GM19397 (cell line): Measurements from ENCODE around the gene MAGI1.

Experiments
- ATAC-seq: cut with Tn5 transposase; IDR thresholded peaks from one replicate; pipeline ENCODE4 v1.9.1; 2021; ENCODE audit warnings: mild to moderate bottlenecking, moderate library complexity; ENCODE audit not compliant: unreplicated experiment

Gene MAGI1

DNA sequence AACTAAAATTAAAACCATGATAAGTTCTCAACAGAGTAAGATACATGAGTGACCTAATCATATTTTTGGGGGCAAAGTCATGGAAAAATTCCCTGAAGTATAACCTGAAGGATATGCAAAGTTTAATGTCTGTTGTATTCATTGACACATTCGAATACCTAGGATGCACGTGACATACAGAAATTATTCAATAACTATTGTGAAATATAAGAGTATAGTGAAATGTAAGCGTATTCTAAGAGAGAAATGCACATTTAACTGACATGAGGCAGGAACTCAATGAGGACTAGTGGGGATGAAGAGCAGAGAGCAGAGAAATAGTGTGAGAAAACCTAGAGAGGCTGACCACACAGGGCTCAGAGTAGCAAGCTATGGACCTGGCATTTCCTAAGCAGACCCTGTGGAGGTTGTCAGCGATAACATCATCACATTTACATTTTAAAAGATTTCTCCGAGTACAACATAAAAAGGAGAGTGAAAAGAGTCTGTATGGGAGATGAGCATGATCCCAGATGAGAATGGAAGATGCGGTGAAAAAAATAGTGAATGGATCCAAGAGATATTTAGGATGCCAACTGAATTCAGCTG lies 588.8 kb downstream of the MAGI1 start:
- no peak for ATAC-seq

- ATAC-seq = no peak
Measured at GRCh38 chr3:65448120-65448519, 590.6 kb downstream of the MAGI1 start.

GRCh38 chr3:65445573-65446169 lies 593.0 kb downstream of the MAGI1 start:
- ATAC-seq = no peak

DNA sequence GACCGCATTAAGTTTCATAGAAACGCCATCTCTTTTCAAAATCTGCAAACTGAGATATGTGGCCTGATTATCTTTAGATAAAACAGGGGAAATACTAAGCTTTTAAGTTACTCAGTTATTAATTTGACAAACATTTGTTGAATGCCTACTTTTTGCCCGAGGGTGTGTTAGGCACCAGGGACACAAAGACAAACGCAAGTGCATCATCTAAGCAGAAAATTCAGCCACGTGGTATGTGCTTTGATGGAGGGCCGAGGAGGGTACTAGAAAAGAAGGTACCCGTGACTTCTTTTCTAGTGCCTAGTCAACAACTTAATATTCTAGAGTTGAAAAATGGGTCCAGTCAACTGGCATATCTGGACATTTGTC lies 594.3 kb downstream of the MAGI1 start:
- no peak for ATAC-seq

DNA sequence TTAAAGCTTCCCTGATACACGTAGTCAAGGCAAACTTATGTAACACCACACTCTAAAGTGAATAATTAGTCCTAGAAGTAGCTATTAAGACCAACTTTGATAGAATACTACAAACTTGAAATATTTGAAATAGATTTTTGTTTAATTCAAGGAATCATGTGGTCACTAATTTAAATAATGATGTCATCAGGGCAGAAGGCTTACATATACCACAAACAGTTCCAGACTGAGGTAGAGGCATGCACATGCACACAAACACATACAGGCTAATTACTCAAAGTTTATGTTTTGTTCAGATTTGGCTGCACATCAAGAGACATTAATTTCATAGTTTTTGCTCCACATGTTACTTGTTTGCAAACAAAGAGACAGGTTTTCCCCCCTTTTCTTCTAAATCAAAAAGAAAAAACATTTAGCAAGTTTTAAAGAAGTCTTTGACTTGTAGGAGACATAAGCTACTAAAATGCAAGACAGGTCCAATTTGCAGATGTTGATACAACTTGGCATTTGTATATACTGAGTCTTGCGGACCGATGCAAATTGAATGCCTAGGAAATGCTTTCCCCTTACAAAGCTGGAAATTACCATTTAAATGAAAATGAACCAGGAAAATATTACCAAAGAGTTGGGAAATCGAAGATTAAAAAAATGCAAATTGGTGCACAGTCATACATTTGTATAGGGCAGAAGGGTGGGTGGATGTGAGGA lies 594.8 kb downstream of the MAGI1 start:
- no peak for ATAC-seq

GRCh38 chr3:65439641-65440284 lies 599.0 kb downstream of the MAGI1 start:
- ATAC-seq = no peak

DNA sequence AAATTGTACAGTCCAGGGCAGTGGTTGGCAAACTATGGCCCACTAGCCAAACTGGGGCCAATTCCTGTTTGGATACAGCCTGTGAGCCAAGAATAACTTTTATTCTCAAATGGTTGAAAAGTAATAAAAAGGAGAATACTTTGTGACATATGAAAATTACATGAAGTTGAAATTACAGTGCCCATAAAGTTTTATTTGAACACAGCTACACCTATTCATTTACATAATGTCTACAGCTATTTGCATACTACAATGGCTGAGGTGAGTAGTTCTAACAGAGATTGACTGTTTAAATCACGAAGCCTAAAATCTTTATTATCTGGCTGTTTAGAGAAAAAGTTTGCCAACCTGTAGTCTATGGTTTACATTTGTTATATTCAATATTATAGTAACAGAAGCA lies 600.1 kb downstream of the MAGI1 start:
- ATAC-seq = no peak

- no peak for ATAC-seq
Measured at GRCh38 chr3:65438096-65438495, 600.6 kb downstream of the MAGI1 start.

DNA sequence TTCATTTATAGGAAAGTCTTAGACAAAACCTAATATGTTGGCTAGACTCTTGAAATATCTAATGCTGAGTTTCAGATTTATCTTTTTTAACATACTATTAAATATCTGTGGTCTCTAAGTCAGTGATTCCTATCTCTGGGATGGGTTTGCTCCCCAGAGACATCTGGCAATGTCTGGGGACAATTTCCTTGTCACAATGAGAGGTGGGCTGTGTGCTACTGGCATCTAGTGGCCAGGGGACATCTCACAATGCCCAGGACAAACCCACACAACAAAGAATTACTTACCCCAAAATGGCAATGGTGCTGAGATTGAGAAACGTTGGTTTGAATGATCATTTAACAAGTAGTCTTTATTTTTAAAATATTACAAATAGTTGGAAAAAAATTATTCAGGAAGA lies 602.1 kb downstream of the MAGI1 start:
- no peak for ATAC-seq

- ATAC-seq = no peak
Measured at GRCh38 chr3:65433480-65433879, 605.2 kb downstream of the MAGI1 start.

- no peak for ATAC-seq
Measured at GRCh38 chr3:65432388-65433003, 606.2 kb downstream of the MAGI1 start.

- ATAC-seq = no peak
Measured at GRCh38 chr3:65425880-65426279, 612.8 kb downstream of the MAGI1 start.

DNA sequence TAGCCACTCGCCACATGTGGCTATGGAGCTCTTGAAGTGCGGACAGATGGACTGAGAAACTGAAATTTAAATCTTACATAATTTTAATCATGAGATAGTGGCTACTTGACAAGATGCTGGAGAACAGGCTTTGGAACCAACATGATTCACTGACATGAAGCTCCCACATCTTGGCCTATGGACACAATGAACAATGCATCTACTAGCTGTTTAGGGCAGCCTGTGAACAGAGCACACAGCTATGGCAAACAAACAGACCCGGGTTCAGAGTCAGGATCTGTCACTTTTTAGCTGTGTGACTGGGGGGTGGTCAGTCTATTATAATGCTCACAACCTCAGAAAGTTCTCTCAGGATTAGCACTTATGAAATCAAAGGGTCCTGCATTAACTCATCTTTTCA lies 616.6 kb downstream of the MAGI1 start:
- no peak for ATAC-seq

DNA sequence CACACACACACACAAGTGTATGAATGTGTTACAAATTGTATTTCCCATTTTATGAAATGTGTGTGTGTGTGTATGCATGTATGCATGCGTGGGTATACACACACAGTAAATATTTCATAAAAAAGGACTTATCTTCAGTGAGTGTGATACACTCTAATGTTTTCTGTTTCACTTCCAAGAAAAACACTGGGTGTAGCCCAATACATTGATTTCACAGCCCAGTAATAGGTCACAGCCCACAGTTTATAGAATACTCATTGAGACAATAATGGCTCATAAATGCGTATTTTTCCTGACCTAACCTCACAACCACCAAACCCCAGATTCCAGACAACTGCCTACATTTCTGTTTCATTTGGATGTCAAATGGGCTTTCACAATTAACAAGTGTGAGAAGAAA lies 619.5 kb downstream of the MAGI1 start:
- no peak for ATAC-seq

DNA sequence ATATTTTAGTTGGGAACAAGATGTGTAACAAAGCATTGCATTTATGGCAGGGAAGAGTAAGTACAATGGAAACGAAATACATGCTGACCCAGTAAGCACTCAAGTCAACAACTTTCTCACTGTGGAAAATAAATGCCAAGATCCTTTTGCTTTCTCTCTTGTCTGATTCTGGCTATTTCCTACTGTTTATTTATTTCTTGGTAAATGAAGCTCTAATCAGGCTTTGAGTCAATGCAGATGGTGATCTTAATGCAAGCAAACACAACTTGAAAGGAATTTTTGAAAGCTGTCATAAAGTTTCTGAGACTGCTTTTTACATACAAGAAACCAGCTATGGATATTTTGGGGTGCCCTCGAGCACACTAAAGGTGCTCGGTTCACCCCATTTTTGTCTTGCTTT lies 624.8 kb downstream of the MAGI1 start:
- no peak for ATAC-seq

GRCh38 chr3:65412588-65412987 lies 626.1 kb downstream of the MAGI1 start:
- ATAC-seq = no peak

GRCh38 chr3:65411367-65411766 lies 627.4 kb downstream of the MAGI1 start:
- no peak for ATAC-seq

DNA sequence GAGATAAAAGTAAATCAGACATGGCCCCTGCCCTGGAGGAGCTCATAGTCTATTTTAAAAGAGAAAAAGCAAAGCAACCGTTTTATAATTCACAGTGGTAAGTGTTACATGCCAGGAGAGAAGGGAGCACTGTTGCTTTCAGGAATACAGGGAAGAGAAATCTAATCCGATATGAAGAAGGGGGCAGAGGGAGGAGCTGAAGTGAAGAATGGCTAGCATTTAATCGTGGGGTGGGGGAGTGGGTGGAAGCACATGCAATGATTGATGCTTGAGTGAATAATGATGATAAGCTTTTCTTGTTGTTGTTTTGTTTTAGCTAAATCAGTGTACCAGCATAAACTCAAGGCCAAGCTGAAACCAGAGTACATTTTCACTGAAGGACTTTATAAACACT lies 629.5 kb downstream of the MAGI1 start:
- no peak for ATAC-seq

- no peak for ATAC-seq
Measured at GRCh38 chr3:65408531-65409175, 630.1 kb downstream of the MAGI1 start.

DNA sequence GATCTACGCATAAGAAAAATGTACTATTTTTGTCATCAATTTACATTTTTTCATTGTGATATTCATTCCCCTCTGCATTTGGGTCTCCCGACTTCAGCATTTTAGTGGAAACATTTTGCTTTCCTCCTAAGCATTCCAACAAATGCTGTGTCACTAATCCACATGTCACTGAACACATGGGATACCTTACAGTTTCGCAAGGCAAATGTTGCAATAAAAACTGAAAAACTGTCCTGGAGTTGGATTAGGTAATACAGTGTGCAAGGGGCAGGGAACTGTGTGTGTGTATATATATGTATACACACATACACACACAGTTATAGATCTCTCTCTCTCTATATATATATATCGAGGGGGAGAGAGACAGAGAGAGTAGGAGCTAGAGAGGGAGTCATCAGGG lies 632.2 kb downstream of the MAGI1 start:
- ATAC-seq = no peak

- ATAC-seq = no peak
Measured at GRCh38 chr3:65402597-65402996, 636.1 kb downstream of the MAGI1 start.
